Spleen (tissue), 11 donors: Measurements from ENCODE around the gene INAVA. TPM values are rescaled to one million over a fixed set of nuclear protein-coding genes. Genes with fewer than 3 reads are reported as not detected.

Experiments
- DNase-seq: peaks from one replicate; pipeline ENCODE4 v3.0.0-alpha.2; 2020
- H3K27ac ChIP-seq, 8 donors: fragments of 200-600 bp; sonication (generic) in 7 of 8; 1 replicate in 4 of 8; 2 replicates in 4 of 8; pipeline versions ENCODE4 v1.5.0 to v1.8.0; 2016 to 2021; ENCODE audit warnings: inconsistent platforms in 4 of 8, mild to moderate bottlenecking in 4 of 8, moderate library complexity in 1 of 8
- H3K27me3 ChIP-seq, 7 donors: fragments of 200-600 bp; sonication (generic) in 6 of 7; replicated peaks in 1 of 7; 1 replicate in 4 of 7; 2 replicates in 3 of 7; pipeline versions ENCODE4 v1.5.0 to v1.8.0; 2016 to 2021; ENCODE audit warnings: inconsistent platforms in 3 of 7, mild to moderate bottlenecking in 1 of 7
- H3K36me3 ChIP-seq, 6 donors: fragments of 200-600 bp; sonication (generic) in 5 of 6; 1 replicate in 4 of 6; 2 replicates in 2 of 6; pipeline versions ENCODE4 v1.5.0 to v1.8.0; 2016 to 2021; ENCODE audit warnings: inconsistent platforms in 2 of 6
- H3K4me1 ChIP-seq, 6 donors: fragments of 200-600 bp; sonication (generic) in 5 of 6; 1 replicate in 3 of 6; 2 replicates in 3 of 6; pipeline versions ENCODE4 v1.5.0 to v1.8.0; 2016 to 2021; ENCODE audit warnings: inconsistent platforms in 3 of 6
- H3K4me3 ChIP-seq, 8 donors: fragments of 200-600 bp; sonication (generic) in 7 of 8; 1 replicate in 4 of 8; 2 replicates in 4 of 8; pipeline versions ENCODE4 v1.5.0 to v1.8.0; 2016 to 2021; ENCODE audit warnings: inconsistent platforms in 4 of 8, mild to moderate bottlenecking in 4 of 8, moderate library complexity in 2 of 8
- H3K9me3 ChIP-seq, 8 donors: fragments of 200-600 bp; sonication (generic) in 7 of 8; 1 replicate in 4 of 8; 2 replicates in 4 of 8; pipeline versions ENCODE4 v1.5.0 to v1.8.0; 2016 to 2021; ENCODE audit warnings: inconsistent platforms in 4 of 8
- POLR2A ChIP-seq, 3 donors: fragments of 450-650 bp; IDR thresholded peaks; one replicate each; pipeline ENCODE4 v1.5.1; 2017; ENCODE audit warnings: antibody characterized with exemption in 3 of 3, mild to moderate bottlenecking in 1 of 3
- POLR2AphosphoS5 ChIP-seq, 3 donors: sonication (generic); formaldehyde crosslinking; IDR thresholded peaks; one replicate each; pipeline ENCODE4 v1.5.1; 2017; ENCODE audit warnings: antibody characterized with exemption in 3 of 3
- WGBS, 5 donors: extraction: QIAGEN DNeasy Blood & Tissue Kit in 3 of 5; methylation state at CpG; one replicate each; pipeline versions ENCODE4 v1.1.5 to v1.1.7; 2013 to 2018; 5-methylcytosine and 5-hydroxymethylcytosine counted together
- intact Hi-C: fragments of 100-400 bp; cut with DNase I; formaldehyde crosslinking; loops from one replicate; pipeline ENCODE4 v1.15.0; 2023; ENCODE audit warnings: low total_unique reads
- polyA plus RNA-seq, 3 donors: library from polyadenylated mRNA; stranded (reverse); fragments of 200-250 nt; gene quantifications; one replicate each; pipeline ENCODE4 v1.2.1, GENCODE V29; 2013
- total RNA-seq, 7 donors: library from RNA; depleted of rRNA in 3 of 7; stranded (reverse); fragments of >200 nt in 3 of 7; fragmentation: NEBNext Ultra II Directional in 4 of 7; extraction: Animal tissue kit (Norgen Biotek cat#: 25700) in 4 of 7; gene quantifications; one replicate each; pipeline versions ENCODE4 v1.1.0 to v1.2.1, GENCODE V29; 2016 to 2021
- TF ChIP-seq, protein P1 (sequence below), 11 experiments: fragments of 200-600 bp in 7 of 11; fragments of 450-650 bp in 4 of 11; sonication (generic) in 4 of 11; IDR thresholded peaks in 8 of 11; conservative IDR thresholded peaks in 3 of 11; 1 replicate in 7 of 11; 2 replicates in 4 of 11; pipeline versions ENCODE4 v1.4.0 to v1.8.0; 2016 to 2021; ENCODE audit warnings: antibody characterized with exemption in 11 of 11, inconsistent platforms in 4 of 11, mild to moderate bottlenecking in 1 of 11
- donor health status: healthy with polysubstance abuse.
- donor health status: DM: no; HTN: no; CAD: no; lungs with moderate emphysema.
- donor health status: DM: no; HTN: no; CAD: no.
- donor health status: Bipolar disorder and iron deficiency.
- donor health status: healthy.
- donor health status: DM: no; HTN: no; CAD: no.
- donor health status: DM: yes; HTN: yes; CAD: no.

INAVA gene
- total and polyA plus RNA-seq, 10 donors: 0.32 to 1.4 (median 0.42) TPM; not detected in 3

DNA sequence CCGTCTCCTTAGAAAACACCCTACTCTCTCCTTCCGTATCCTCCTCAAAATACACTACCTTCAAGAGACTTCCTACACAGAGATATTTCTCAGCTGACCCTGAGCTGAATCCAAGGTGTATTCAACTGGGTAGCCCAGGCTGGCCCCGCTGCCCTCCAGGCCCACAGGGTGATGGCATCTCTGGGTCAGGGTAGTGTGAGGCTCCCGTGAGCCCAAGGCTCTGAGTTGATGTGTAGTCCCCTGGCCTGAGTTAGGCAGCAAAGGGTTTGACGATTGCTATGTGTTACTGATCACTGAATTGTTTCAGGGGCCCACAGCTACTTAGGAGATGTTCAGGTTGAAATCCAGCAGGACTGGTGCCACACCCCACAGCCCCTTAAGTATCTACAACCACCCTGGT is 6.7 kb downstream of the INAVA start:
- intact Hi-C loops: no loop called here
- Histone ChIP-seq H3K27ac (no peak overlapping the region), H3K27me3 (peaks cover 0 to 4% (median 0%) of the 10 kb centered on the region in 7 donors), H3K4me3 (no peak overlapping the region), H3K36me3 (no peaks in the 10 kb centered on the region), H3K9me3 (no peaks in the 10 kb centered on the region), H3K4me1 (peaks cover 0 to 42% (median 14%) of the 10 kb centered on the region in 6 donors)
- WGBS, 5 donors: 91 to 95% (median 94%) methylated on average over 4 to 5 of the region's 5 CpGs
- DNase-seq: peak; percentile 67
- TF ChIP-seq POLR2A (IDR thresholded peaks at IDR 0.05): no peak
- TF ChIP-seq, protein P1, sequence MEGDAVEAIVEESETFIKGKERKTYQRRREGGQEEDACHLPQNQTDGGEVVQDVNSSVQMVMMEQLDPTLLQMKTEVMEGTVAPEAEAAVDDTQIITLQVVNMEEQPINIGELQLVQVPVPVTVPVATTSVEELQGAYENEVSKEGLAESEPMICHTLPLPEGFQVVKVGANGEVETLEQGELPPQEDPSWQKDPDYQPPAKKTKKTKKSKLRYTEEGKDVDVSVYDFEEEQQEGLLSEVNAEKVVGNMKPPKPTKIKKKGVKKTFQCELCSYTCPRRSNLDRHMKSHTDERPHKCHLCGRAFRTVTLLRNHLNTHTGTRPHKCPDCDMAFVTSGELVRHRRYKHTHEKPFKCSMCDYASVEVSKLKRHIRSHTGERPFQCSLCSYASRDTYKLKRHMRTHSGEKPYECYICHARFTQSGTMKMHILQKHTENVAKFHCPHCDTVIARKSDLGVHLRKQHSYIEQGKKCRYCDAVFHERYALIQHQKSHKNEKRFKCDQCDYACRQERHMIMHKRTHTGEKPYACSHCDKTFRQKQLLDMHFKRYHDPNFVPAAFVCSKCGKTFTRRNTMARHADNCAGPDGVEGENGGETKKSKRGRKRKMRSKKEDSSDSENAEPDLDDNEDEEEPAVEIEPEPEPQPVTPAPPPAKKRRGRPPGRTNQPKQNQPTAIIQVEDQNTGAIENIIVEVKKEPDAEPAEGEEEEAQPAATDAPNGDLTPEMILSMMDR (IDR thresholded peaks at IDR 0.05 in 8 of 11, conservative IDR thresholded peaks at IDR 0.05 in 3 of 11): no peak
- TF ChIP-seq POLR2AphosphoS5 (IDR thresholded peaks at IDR 0.05): no peak

DNA sequence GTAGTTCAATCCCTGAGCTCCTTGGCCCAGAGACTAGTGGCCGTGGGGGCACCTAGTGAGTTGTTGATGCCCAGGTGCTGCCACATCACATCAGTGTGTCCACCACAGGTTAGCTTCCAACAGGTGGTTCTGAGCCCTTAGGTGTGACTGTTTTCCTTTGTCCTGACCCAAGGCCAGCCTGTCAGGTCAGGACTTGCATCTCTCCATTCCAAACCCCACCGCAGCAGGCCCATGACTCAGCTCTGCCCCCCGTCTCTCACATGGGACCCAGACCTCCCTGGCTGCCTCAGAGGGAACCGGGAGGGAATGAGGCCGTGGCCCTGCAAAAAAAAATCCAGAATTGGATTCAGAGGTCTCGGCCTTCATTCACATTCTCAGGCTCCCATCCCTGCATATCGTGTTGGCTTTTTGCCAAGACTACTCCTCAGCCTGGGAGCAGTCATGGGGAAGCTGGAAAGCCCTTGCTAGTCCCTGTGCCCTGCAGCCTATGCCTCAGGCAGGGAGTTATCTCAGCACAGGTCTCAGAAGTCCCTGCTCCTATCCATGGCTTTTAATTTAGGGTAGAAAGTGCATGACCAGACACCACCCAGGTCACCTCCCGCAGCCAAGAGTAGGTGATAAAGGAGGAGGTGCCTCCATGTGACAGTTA is 7.2 kb downstream of the INAVA start:
- WGBS, 5 donors: 75 to 88% (median 86%) methylated on average over 8 of the region's 8 CpGs
- Histone ChIP-seq H3K4me1 (peaks cover 0 to 47% (median 14%) of the 10 kb centered on the region in 6 donors), H3K27ac (no peak overlapping the region), H3K27me3 (peaks cover 0 to 4% (median 0%) of the 10 kb centered on the region in 7 donors), H3K4me3 (no peak overlapping the region), H3K36me3 (no peaks in the 10 kb centered on the region), H3K9me3 (no peaks in the 10 kb centered on the region)
- intact Hi-C loops: no loop called here
- peak; percentile 27 for DNase-seq
- no peak for TF ChIP-seq POLR2AphosphoS5 (IDR thresholded peaks at IDR 0.05)
- TF ChIP-seq POLR2A (IDR thresholded peaks at IDR 0.05): no peak
- TF ChIP-seq, protein P1 (IDR thresholded peaks at IDR 0.05 in 8 of 11, conservative IDR thresholded peaks at IDR 0.05 in 3 of 11): no peak

DNA sequence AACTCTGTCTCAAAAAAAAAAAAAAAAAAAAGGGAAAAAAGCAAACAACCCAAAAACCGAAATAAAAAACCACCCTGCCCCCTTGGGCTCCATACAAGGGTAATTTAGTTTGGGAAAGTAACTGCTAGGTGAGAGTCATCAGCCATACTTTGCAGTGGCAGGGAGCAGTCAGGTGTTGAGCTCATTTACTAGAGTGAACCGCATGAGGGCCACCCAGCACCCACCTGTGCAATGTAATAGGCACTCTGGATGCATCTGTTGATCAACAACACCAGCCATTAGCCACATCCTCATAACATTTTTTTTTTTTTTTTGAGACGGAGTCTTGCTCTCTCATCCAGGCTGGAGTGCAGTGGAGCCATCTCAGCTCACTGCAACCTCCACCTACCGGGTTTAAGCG is 9.1 kb downstream of the INAVA start:
- Histone ChIP-seq H3K27me3 (peaks cover 0 to 4% (median 0%) of the 10 kb centered on the region in 7 donors), H3K4me3 (no peak overlapping the region), H3K9me3 (no peaks in the 10 kb centered on the region), H3K4me1 (peaks cover 0 to 58% (median 14%) of the 10 kb centered on the region in 6 donors), H3K36me3 (no peaks in the 10 kb centered on the region), H3K27ac (no peak overlapping the region)
- intact Hi-C loops: no loop called here
- DNase-seq: peak; percentile 13
- TF ChIP-seq, protein P1 (IDR thresholded peaks at IDR 0.05 in 8 of 11, conservative IDR thresholded peaks at IDR 0.05 in 3 of 11): no peak
- no peak for TF ChIP-seq POLR2A (IDR thresholded peaks at IDR 0.05)
- no peak for TF ChIP-seq POLR2AphosphoS5 (IDR thresholded peaks at IDR 0.05)
- WGBS, 5 donors: 71 to 93% (median 81%) methylated on average over 5 of the region's 5 CpGs

DNA sequence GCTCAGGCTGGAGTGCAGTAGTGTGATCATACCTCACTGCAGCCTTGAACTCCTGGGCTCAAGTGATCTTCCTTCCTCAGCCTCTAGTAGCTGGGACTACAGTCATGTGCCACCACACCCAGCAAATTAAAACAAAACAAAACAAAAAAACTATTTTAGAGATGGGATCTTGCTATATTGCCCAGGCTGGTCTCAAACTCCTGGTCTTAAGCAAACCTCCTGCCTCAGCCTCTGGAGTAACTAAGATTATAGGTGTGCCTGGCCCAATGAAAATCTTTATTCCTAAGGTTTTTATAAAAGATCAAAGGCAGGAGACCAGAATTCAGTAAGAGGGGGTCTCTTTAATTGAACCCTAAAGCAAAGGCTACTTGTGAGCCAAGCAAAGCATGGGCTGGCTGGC is 10.1 kb downstream of the INAVA start:
- no peaks in the 10 kb centered on the region for H3K36me3 ChIP-seq
- peaks cover 0 to 50% (median 11%) of the 10 kb centered on the region in 6 donors for H3K4me1 ChIP-seq
- no peak for DNase-seq
- peaks cover 0 to 4% (median 0%) of the 10 kb centered on the region in 7 donors for H3K27me3 ChIP-seq
- TF ChIP-seq POLR2A (IDR thresholded peaks at IDR 0.05) (no peak), POLR2AphosphoS5 (IDR thresholded peaks at IDR 0.05) (no peak)
- TF ChIP-seq, protein P1 (IDR thresholded peaks at IDR 0.05 in 8 of 11, conservative IDR thresholded peaks at IDR 0.05 in 3 of 11): no peak
- H3K4me3 ChIP-seq: no peak overlapping the region
- intact Hi-C loops: no loop called here
- H3K27ac ChIP-seq: no peak overlapping the region
- no peaks in the 10 kb centered on the region for H3K9me3 ChIP-seq
